HUES64 (cell line): ENCODE measurements around the gene RRP9.
"Not testable (repeated sequence)": the region's sequence is repeated elsewhere in the genome, so short reads cannot be mapped to it uniquely, and the experiment has no call there.

ENCODE experiments used
- H3K27ac ChIP-seq: 2 replicates; pipeline ENCODE4 v1.7.0; 2013; ENCODE audit warnings: low read depth, low read length, inconsistent platforms
- H3K27me3 ChIP-seq: 2 replicates; pipeline ENCODE4 v1.6.1; 2013; ENCODE audit warnings: mild to moderate bottlenecking, low read length; ENCODE audit not compliant: insufficient read depth
- H3K36me3 ChIP-seq: 2 replicates; pipeline ENCODE4 v1.6.1; 2013; ENCODE audit warnings: mild to moderate bottlenecking, low read length; ENCODE audit not compliant: insufficient read depth
- H3K4me1 ChIP-seq: 2 replicates; pipeline ENCODE4 v1.6.1; 2013; ENCODE audit warnings: mild to moderate bottlenecking, low read length, moderate library complexity; ENCODE audit not compliant: insufficient read depth
- H3K4me3 ChIP-seq: 2 replicates; pipeline ENCODE4 v1.5.1; 2013; ENCODE audit warnings: mild to moderate bottlenecking, low read length, moderate library complexity
- H3K9ac ChIP-seq: 2 replicates; pipeline ENCODE4 v1.6.1; 2013; ENCODE audit warnings: mild to moderate bottlenecking, low read depth, low read length
- H3K9me3 ChIP-seq: 2 replicates; pipeline ENCODE4 v1.6.1; 2013; ENCODE audit warnings: low read depth, low read length; ENCODE audit not compliant: insufficient read depth
- WGBS: fragments of 150-250, 120-280 bp; methylation state at CpG from one replicate; pipeline ENCODE4 v1.1.7; 2013; ENCODE audit warnings: missing lambda C conversion rate; 5-methylcytosine and 5-hydroxymethylcytosine counted together

Gene RRP9

DNA sequence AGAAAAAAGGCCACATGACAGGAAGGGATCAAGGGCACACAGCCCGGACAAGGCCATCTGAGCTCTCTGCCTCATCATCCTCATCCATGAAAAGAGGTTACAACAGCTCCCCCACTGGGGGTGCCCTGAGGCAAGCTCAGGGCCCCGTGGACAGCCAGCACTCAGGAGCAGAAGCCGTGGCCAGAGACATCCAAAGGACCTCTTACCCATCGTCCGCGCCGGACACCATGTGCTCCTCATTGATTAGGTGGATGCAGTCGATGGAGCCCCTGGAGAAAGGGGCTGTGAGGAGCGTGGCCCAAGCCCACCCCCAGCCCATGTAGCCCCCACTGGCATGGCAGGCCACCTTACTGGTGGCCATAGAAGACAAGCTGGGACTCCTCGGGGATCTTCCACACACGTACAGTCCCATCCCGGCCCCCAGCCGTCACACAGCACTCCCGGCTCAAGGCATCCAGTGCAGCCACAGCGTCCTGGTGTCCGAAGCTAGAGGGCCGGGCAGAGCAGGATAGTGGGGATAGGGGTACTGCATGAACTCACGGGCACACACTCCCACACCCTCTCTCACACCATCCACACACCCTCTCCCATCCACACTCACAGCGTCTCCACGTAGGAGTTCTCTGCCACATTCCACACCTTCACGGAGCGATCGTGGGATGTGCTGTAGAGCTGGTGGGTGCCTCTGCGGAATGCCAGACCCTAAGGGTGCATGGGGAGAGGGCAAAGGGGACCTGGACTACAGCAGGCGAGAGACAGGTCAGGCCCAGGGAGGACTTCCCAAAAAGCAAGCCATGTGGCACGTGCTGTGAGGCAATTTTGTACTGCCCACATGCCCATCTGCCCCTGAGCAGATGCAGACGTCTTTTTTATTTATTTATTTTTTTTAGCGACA lies 6.5 kb downstream of the RRP9 start:
- Histone ChIP-seq H3K36me3 (peaks cover 77% of the 10 kb centered on the region), H3K9me3 (no peaks in the 10 kb centered on the region), H3K27ac (no peak overlapping the region), H3K4me3 (no peak overlapping the region), H3K4me1 (no peaks in the 10 kb centered on the region), H3K9ac (no peak overlapping the region), H3K27me3 (no peaks in the 10 kb centered on the region)
- 95% methylated on average over 28 of the region's 28 CpGs for WGBS

DNA sequence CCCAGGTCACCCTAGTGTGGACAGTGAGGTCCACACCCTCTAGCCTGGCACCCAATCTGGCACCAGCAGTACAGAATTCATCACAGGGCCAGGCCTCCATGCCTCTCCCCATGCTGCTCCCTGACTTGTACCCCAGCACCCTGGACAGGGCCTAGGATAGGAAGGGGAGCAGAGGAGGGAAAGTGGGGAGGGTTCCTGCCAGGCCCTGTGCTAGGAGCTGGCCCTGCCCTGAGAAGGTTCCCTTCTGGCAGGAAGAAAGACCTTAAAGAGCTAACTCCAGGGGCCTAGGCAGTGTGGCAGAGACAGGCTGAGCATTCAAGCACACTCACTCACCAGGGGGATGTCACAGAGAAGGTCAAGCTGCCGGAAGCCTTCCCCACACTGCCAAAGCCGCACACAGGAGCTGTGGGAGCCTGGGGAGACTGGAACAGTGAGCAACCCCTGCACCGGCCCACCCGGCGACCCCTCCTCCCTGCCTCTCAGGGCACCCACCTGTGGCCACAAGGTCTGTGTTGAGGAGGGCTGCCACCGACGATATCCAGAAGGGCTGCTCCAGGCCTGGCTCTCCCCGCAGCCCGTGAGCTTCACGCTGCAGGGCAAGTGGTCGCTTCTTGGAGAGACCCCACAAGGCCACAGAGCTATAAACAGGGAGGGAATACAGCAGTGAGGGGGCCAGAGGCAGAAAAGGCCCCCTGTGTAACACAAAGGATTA lies 7.4 kb downstream of the RRP9 start:
- 95% methylated on average over 11 of the region's 11 CpGs for WGBS

DNA sequence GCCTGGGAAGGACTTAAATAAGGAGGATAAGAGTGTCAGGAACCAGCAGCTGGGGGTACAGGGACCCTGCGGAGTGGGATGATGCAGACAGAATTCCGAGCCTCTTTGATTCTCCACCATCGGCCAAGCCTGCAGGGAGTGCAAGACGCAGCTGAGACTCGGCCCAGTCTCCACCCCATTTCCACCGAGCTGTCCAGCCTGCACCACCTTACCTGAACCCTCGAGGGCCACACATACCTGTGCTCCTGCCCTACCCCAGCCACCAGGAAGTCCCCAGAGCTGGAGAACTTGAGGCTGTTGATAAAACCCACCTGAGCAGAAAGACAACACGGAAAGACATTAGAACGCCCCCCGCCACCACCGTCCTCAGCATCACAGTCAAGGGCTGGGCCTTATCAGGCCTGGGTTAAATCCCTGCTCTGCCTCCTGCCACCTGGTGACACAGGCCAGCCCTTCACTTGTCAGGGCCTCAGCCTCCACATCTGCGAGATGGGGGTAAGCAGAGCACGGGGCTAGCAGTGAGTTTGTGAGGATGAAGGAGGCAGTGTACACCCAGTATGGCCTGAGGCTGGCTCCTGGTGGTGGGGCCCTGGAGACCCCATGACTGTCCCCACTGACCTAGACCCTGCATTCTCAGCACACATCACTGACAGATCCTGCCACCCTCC lies 8.1 kb downstream of the RRP9 start:
- 96% methylated on average over 13 of the region's 13 CpGs for WGBS
- no peak overlapping the region for H3K27ac ChIP-seq
- no peaks in the 10 kb centered on the region for H3K4me1 ChIP-seq
- H3K4me3 ChIP-seq: no peak overlapping the region
- H3K9me3 ChIP-seq: no peaks in the 10 kb centered on the region
- H3K36me3 ChIP-seq: peaks cover 65% of the 10 kb centered on the region
- no peak overlapping the region for H3K9ac ChIP-seq
- H3K27me3 ChIP-seq: no peaks in the 10 kb centered on the region

More for the DNA sequence above, 7.4 kb downstream of the RRP9 start:
- no peaks in the 10 kb centered on the region for H3K4me1 ChIP-seq
- H3K9ac ChIP-seq: no peak overlapping the region
- H3K27me3 ChIP-seq: no peaks in the 10 kb centered on the region
- H3K9me3 ChIP-seq: no peaks in the 10 kb centered on the region
- no peak overlapping the region for H3K27ac ChIP-seq
- H3K4me3 ChIP-seq: no peak overlapping the region
- H3K36me3 ChIP-seq: peaks cover 72% of the 10 kb centered on the region

DNA sequence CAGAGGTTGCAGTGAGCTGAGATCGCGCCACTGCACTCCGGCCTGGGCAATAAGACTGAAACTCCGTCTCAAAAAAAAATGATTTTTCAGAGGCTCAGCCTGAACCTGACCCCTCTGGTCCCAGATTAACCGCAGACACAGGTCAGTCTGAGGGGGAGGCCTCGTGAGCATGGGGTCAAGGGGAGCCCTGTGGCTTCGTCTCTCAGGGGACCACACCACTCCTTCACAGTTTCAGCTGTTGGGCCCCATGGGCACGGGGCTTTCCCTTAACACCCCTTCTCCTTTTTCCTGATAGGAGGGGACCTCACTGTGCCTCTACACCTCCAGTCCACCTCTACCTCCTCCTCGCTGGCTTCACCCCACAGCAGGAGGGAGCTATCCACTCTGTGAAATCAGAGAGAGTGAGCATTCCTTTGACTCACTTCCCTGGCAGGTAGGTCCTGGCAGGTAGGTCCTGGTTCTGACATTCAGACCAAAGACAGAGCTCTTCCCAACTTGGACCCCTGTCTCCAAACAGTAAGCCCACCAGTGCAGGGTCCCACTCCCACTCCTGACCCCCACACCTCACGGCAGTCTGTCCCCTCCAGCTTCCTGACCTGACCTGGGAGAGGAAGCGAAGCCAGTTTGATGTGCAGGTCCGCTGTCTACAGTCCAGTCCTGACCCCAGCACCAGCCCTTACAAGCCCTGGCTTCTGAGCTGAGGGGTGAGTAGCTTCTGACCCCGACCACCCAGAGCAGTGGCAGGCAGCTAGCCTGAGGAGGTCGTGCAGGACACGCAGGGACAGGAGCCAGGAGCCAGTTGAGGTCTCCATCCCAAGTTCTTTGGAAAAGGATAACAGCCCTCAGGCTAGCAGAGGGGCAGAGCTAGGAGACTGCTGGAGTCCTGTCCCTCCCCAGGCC lies 9.0 kb downstream of the RRP9 start:
- no peak overlapping the region for H3K9ac ChIP-seq
- no peak overlapping the region for H3K27ac ChIP-seq
- H3K9me3 ChIP-seq: no peaks in the 10 kb centered on the region
- 94% methylated on average over 15 of the region's 15 CpGs for WGBS
- peaks cover 56% of the 10 kb centered on the region for H3K36me3 ChIP-seq
- H3K4me3 ChIP-seq: no peak overlapping the region
- H3K27me3 ChIP-seq: no peaks in the 10 kb centered on the region
- H3K4me1 ChIP-seq: no peaks in the 10 kb centered on the region

DNA sequence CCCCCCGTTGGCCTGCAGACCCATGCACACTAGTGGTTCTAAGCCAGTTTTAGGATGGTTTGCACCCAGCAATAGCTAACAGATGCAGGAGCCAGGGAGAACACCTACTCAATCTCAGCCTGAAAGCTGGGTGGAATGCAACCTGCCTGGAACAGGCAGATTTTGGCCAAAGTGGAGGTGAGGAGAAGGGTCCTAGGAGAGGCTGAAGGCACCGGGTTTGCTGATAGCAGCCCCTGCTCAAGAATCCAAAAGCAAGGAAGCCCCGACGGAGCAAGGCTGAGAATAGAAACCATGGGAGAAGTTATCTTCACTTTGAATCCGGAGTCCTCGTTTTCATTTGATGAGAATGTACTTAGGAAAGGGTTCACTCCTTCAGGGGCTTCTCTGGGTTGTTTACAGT lies 9.9 kb downstream of the RRP9 start:
- Histone ChIP-seq H3K36me3 (peaks cover 46% of the 10 kb centered on the region), H3K27ac (no peak overlapping the region), H3K9me3 (no peaks in the 10 kb centered on the region), H3K9ac (no peak overlapping the region), H3K27me3 (no peaks in the 10 kb centered on the region), H3K4me1 (no peaks in the 10 kb centered on the region), H3K4me3 (no peak overlapping the region)
- 95% methylated on average over 6 of the region's 6 CpGs for WGBS

DNA sequence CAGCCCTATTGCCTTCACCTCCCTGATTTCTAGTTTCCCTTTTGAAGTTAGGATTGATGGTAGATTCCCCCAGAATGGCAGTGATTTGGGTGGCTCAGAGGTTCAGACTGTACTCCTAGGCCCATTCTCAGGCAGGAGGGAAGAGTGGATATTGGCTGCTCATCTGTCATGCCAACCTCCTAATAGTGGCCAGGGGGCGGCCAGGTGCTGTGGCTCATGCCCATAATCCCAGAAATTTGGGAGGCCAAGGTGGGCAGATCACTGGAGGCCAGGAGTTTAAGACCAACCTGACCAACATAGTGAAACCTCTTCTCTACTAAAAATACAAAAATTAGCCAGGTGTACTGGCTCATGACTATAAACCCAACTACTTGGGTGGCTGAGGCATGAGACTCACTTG lies 11.3 kb downstream of the RRP9 start:
- 88% methylated on average over 1 of the region's 1 CpG for WGBS
- no peaks in the 10 kb centered on the region for H3K27me3 ChIP-seq
- no peak overlapping the region for H3K4me3 ChIP-seq
- no peak overlapping the region for H3K27ac ChIP-seq
- H3K4me1 ChIP-seq: no peaks in the 10 kb centered on the region
- peaks cover 33% of the 10 kb centered on the region for H3K36me3 ChIP-seq
- no peaks in the 10 kb centered on the region for H3K9me3 ChIP-seq
- H3K9ac ChIP-seq: no peak overlapping the region

DNA sequence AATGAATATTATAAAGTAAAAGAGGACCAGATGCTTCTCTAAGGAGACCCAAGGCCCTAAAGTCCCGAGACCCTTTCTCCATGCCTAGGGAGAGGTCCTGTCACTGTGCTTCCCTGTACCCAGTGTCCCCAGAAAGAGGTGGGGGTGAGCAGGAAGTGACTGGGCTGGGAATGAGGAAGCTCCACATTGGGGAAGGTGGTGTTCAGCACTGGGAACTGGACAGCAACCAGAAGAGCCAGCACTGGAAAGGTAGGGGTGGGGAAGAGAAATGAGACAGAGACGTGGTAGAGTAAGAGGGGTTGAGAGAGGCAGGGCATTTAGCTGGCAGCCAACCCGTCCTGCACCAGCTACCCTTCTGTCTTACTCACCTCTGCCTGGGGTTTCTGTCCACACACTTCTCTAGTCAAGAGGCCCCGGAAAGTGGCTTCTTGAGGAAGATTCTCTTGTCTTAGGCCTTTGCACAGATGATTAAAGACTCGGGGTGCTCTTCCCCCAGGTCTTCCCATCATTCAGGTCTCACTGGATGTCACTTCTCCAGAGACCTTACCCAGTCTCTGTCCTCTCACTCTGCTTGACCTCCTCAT lies 12.2 kb downstream of the RRP9 start:
- Histone ChIP-seq H3K36me3 (peaks cover 24% of the 10 kb centered on the region), H3K4me1 (no peaks in the 10 kb centered on the region), H3K27me3 (no peaks in the 10 kb centered on the region), H3K9me3 (no peaks in the 10 kb centered on the region), H3K4me3 (no peak overlapping the region), H3K27ac (no peak overlapping the region), H3K9ac (no peak overlapping the region)
- 77% methylated on average over 5 of the region's 5 CpGs for WGBS

DNA sequence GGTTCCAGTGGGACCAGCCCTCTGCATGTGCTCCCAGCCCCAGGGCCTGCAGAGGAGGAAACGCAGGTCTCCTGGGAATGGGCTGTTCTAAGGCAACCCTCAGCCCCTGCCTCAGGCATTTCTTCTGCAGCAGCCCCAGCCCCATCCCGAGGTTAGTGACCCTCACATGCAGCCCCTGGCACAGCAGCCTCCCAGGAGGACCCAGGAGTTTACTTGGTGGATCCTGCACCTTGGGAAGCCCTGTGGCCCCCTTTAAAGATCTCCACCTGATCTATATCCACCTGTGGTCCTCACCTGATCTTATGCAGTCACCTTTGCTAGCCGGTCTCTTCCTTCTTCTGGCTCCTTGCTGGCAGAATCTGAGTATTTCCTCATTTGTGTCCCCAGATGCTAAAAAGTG lies 12.7 kb downstream of the RRP9 start:
- 90% methylated on average over 3 of the region's 3 CpGs for WGBS
- not testable (repeated sequence) for H3K9ac ChIP-seq

DNA sequence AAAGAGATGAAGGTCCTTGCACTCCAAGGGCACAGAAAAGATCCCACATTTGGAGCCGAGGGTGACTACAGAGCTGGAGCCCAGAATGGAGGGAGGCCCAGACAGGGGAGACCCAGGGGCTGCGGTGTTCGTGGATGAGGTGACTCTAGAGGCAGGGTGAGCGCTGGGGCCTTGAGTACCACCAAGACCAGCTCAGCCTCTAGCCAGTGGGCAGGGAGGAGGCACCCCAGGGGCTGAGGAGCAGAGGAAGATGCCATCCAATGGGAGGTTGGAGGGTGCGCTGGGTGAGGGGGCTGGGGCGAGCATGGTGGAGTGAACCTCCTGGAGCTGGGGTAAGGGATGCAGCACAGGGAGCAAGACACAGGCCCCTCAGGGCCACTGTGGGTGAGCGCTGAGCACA lies 13.3 kb downstream of the RRP9 start:
- 94% methylated on average over 7 of the region's 7 CpGs for WGBS
- no peak overlapping the region for H3K4me3 ChIP-seq

More for the DNA sequence above, 12.7 kb downstream of the RRP9 start:
- not testable (repeated sequence) for H3K4me3 ChIP-seq, H3K4me1 ChIP-seq, H3K27ac ChIP-seq, H3K9me3 ChIP-seq, H3K27me3 ChIP-seq
- H3K36me3 ChIP-seq: peaks cover 18% of the 10 kb centered on the region

More for the DNA sequence above, 13.3 kb downstream of the RRP9 start:
- Histone ChIP-seq H3K9me3 (no peaks in the 10 kb centered on the region), H3K27ac (no peak overlapping the region), H3K4me1 (no peaks in the 10 kb centered on the region), H3K36me3 (peaks cover 13% of the 10 kb centered on the region), H3K27me3 (no peaks in the 10 kb centered on the region), H3K9ac (no peak overlapping the region)
